ENCODE results near the gene PASK. TPM values are rescaled to one million over a fixed set of nuclear protein-coding genes. Genes with fewer than 3 reads are reported as not detected.
A peak's percentile ranks its signal among the peaks of the same experiment; 100 is the strongest.

PASK gene
- total RNA-seq (2021; ENCODE audit: unreplicated experiment), result 51.6 TPM
- polyA plus RNA-seq (2012; ENCODE audit: insufficient read length), result 14.3 TPM
- Bru-seq, nascent RNA, result percentile 58 among the genes with signal in this experiment
- BruChase-seq, experiment 1, labeled RNA remaining after a 2-hour chase, result percentile 75 among the genes with signal in this experiment
- BruChase-seq, experiment 2, labeled RNA remaining after a 6-hour chase, result percentile 81 among the genes with signal in this experiment
- long read RNA-seq, full-length matches to known transcripts, result 28 of 63 reads
- long read RNA-seq, partial matches to known transcripts, result 24 of 63 reads
- long read RNA-seq, other reads (novel, unspliced or antisense), result 11 of 63 reads

DNA sequence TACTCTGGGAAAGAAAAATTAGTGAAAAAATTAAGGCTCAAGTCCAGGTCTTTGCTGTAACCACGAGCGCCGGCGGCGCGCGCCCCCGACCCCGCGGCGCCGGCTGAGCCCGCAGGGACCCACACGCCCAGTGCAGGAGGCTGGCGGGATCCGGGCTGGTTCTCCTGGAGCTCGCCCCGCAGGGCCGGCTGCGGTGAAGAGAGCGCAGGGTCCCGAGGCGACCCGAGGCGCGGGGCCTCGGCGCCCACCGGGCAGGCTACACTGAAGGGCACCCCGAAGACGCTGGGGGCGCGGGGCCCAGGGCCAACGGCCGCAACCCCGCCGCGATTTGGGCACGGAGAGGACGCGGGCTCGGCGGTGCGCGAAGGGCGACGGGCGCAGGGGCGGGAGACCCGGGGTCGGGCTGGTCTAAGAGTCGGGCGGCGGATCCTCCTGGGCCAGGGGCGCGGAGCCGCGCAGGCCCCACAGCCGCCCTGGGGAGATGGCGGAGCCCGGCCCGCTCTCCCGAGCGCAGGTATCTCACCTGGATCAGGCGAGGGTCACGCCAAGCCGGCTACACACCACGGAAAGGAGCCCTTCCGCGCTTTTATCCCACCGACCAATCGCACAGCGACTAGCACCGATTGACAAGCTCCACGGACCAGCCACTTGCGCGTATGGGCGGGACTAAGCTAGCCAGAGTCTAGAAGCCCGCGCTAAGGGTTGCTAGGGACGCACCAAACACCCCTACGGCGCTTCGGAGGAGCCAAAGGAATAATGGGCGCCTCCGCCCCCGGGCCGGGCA is at the start of gene PASK:
Gene PASK (minus strand): TSS at position 582 of the 784 bp plus-strand sequence. CDS start 6,440 bp downstream, outside the sequence.
- in situ Hi-C loops (cut with HindIII; ENCODE audit: low pct_unique_long_range_greater_than_20kb, low sequenced_read_pairs), result no loop called here
- H3K27me3 ChIP-seq (ENCODE audit: control insufficient read depth, insufficient read depth, low read length), result no peaks in the 10 kb centered on the region

More for the DNA sequence above, at the start of gene PASK:
- ChIA-PET POLR2A (interaction anchor here (0.6 to 1.3 kb wide), 4 partner anchors 14 to 552 kb away, joined by 3 to 4 read pairs (median 3); no protein-coding TSS in a partner anchor), CTCF (no interaction called here)
- Histone ChIP-seq H3K9me3 (ENCODE audit: control insufficient read depth, insufficient read depth, low read depth, low read length) (no peaks in the 10 kb centered on the region), H3K27ac (ENCODE audit: low read length) (peak within 1 kb of the TSS; percentile 72), H3K4me1 (ENCODE audit: control insufficient read depth, insufficient read depth, low read length) (peaks cover 16% of the 10 kb centered on the region), H3K4me3 (ENCODE audit: low read depth in 2 of 2, low read length in 2 of 2) (peak within 1 kb of the TSS; percentile 64 to 90), H3K36me3 (ENCODE audit: control insufficient read depth, insufficient read depth, low read length) (peaks cover 5% of the 10 kb centered on the region; the same call in 1 of the 2 replicates)
- TF ChIP-seq, protein P1, sequence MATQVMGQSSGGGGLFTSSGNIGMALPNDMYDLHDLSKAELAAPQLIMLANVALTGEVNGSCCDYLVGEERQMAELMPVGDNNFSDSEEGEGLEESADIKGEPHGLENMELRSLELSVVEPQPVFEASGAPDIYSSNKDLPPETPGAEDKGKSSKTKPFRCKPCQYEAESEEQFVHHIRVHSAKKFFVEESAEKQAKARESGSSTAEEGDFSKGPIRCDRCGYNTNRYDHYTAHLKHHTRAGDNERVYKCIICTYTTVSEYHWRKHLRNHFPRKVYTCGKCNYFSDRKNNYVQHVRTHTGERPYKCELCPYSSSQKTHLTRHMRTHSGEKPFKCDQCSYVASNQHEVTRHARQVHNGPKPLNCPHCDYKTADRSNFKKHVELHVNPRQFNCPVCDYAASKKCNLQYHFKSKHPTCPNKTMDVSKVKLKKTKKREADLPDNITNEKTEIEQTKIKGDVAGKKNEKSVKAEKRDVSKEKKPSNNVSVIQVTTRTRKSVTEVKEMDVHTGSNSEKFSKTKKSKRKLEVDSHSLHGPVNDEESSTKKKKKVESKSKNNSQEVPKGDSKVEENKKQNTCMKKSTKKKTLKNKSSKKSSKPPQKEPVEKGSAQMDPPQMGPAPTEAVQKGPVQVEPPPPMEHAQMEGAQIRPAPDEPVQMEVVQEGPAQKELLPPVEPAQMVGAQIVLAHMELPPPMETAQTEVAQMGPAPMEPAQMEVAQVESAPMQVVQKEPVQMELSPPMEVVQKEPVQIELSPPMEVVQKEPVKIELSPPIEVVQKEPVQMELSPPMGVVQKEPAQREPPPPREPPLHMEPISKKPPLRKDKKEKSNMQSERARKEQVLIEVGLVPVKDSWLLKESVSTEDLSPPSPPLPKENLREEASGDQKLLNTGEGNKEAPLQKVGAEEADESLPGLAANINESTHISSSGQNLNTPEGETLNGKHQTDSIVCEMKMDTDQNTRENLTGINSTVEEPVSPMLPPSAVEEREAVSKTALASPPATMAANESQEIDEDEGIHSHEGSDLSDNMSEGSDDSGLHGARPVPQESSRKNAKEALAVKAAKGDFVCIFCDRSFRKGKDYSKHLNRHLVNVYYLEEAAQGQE (IDR thresholded peaks at IDR 0.05; ENCODE audit: insufficient read depth in 1 of 2, low read depth in 2 of 2, low read length in 1 of 2), result no peak
- no peak; the same call in 1 of the 2 replicates for TF ChIP-seq POLR2AphosphoS5 (IDR thresholded peaks at IDR 0.05; ENCODE audit: low read depth, low read length)
- peak; percentile 98 for TF ChIP-seq TCF7L2 (IDR thresholded peaks at IDR 0.05; ENCODE audit: low read depth, low read length)
- peak; percentile 99 for TF ChIP-seq SIN3A (IDR thresholded peaks at IDR 0.05; ENCODE audit: borderline replicate concordance, insufficient read depth, low read depth, low read length)
- no peak for TF ChIP-seq CTCF (IDR thresholded peaks at IDR 0.05)
- ATAC-seq, result peak; percentile 96
- intact Hi-C loops (cut with micrococcal nuclease; ENCODE audit: unreplicated experiment), result no loop called here
- BruUV-seq (replicated peaks), result no TSS peak
- peak; percentile 80 for DNase-seq (ENCODE audit: low read depth, low spot score)
